Endothelial cell of umbilical vein (primary cell): ENCODE results near the gene NCAN. TPM values are rescaled to one million over a fixed set of nuclear protein-coding genes. Genes with fewer than 3 reads are reported as not detected.

Source experiments
- BruUV-seq: library from RNA; stranded (reverse); fragments of 400-500 nt; replicated peaks from 2 replicates; lab custom pipeline; 2021; lab: Mats Ljungman, UMichigan
- CTCF ChIA-PET: fragments of 300-600, 350-600 bp; sonication (Branson Sonifier 250); formaldehyde crosslinking; loops from one replicate; lab custom pipeline; 2021; ENCODE audit warnings: antibody characterized with exemption, inconsistent platforms; lab: Charles Lee
- POLR2A ChIA-PET: fragments of 300-600, 350-600 bp; sonication (Branson Sonifier 250); formaldehyde crosslinking; loops from one replicate; lab custom pipeline; 2021; ENCODE audit warnings: antibody characterized with exemption, inconsistent platforms; lab: Charles Lee
- DNase-seq: peaks from one replicate; pipeline ENCODE4 v3.0.0-alpha.2; 2011; ENCODE audit warnings: low read depth, low spot score
- FAIRE-seq: peaks from 2 replicates; lab custom pipeline; 2011; peaks lifted over from hg19 to GRCh38; lab: Jason Lieb, UNC
- H2AFZ ChIP-seq: 2 replicates; pipeline ENCODE4 v1.6.0; 2012; ENCODE audit warnings: low read depth, low read length, control low read depth, inconsistent platforms
- H3K27ac ChIP-seq: 2 replicates; pipeline ENCODE4 v1.5.1; 2011; ENCODE audit warnings: low read depth, mild to moderate bottlenecking, control low read depth, low read length, moderate library complexity; ENCODE audit not compliant: insufficient read depth
- H3K27me3 ChIP-seq, 2 experiments: 2 replicates each; pipeline versions ENCODE4 v1.6.0 to v1.6.1; 2011; ENCODE audit warnings: low read length in 2 of 2, mixed read lengths in 1 of 2; ENCODE audit not compliant: control insufficient read depth in 2 of 2, insufficient read depth in 2 of 2
- H3K36me3 ChIP-seq, 2 experiments: 2 replicates in 1 of 2; 3 replicates in 1 of 2; pipeline ENCODE4 v1.5.1; 2011; ENCODE audit warnings: low read length in 2 of 2, mild to moderate bottlenecking in 1 of 2, moderate library complexity in 1 of 2; ENCODE audit not compliant: control insufficient read depth in 2 of 2, insufficient read depth in 2 of 2; ENCODE audit errors: extremely low read depth in 1 of 2
- H3K4me1 ChIP-seq: 3 replicates; pipeline ENCODE4 v1.5.1; 2011; ENCODE audit warnings: mild to moderate bottlenecking, low read length; ENCODE audit not compliant: control insufficient read depth, insufficient read depth; ENCODE audit errors: extremely low read depth
- H3K4me2 ChIP-seq: 2 replicates; pipeline ENCODE4 v1.6.1; 2011; ENCODE audit warnings: low read length, control low read depth, mixed read lengths; ENCODE audit not compliant: insufficient read depth
- H3K4me3 ChIP-seq, 3 experiments: fragments of 200-600 bp in 1 of 3; sonication (generic), shearing (Covaris generic) in 1 of 3; replicated peaks in 1 of 3; 2 replicates each; pipeline ENCODE4 v1.5.1; 2011 to 2016; ENCODE audit warnings: control low read depth in 3 of 3, low read length in 3 of 3, mild to moderate bottlenecking in 2 of 3, inconsistent platforms in 1 of 3, low read depth in 1 of 3, moderate library complexity in 1 of 3; ENCODE audit not compliant: insufficient read depth in 1 of 3
- H3K79me2 ChIP-seq: 2 replicates; pipeline ENCODE4 v1.6.0; 2012; ENCODE audit warnings: low read length, inconsistent platforms; ENCODE audit not compliant: control insufficient read depth, insufficient read depth
- H3K9ac ChIP-seq: replicated peaks from 2 replicates; pipeline ENCODE3; 2011; ENCODE audit warnings: low read length, control low read depth; ENCODE audit not compliant: insufficient read depth; ENCODE audit errors: extremely low read depth
- H3K9me1 ChIP-seq: replicated peaks from 3 replicates; pipeline ENCODE4 v1.6.0; 2011; ENCODE audit warnings: mild to moderate bottlenecking, low read length; ENCODE audit not compliant: control insufficient read depth, insufficient read depth; ENCODE audit errors: extremely low read depth
- H3K9me3 ChIP-seq: replicated peaks from 2 replicates; pipeline ENCODE4 v1.5.1; 2012; ENCODE audit warnings: low read length, inconsistent platforms; ENCODE audit not compliant: control insufficient read depth, insufficient read depth
- H4K20me1 ChIP-seq: replicated peaks from 2 replicates; pipeline ENCODE3; 2011; ENCODE audit warnings: mild to moderate bottlenecking, low read length; ENCODE audit not compliant: control insufficient read depth, insufficient read depth; ENCODE audit errors: extremely low read depth
- CTCF ChIP-seq, 2 donors: IDR thresholded peaks; 1 replicate in 1 of 2; 2 replicates in 1 of 2; pipeline ENCODE4 v1.5.1; 2011; ENCODE audit warnings: low read length in 2 of 2, mild to moderate bottlenecking in 2 of 2, moderate library complexity in 2 of 2, control low read depth in 1 of 2, inconsistent platforms in 1 of 2, low read depth in 1 of 2; ENCODE audit not compliant: insufficient read depth in 1 of 2; ENCODE audit errors: extremely low read depth in 1 of 2
- EZH2 ChIP-seq: IDR thresholded peaks from 2 replicates; pipeline ENCODE4 v1.6.1; 2012; ENCODE audit warnings: borderline replicate concordance, low read depth, mild to moderate bottlenecking, moderate library complexity, low read length, inconsistent platforms; ENCODE audit not compliant: severe bottlenecking
- FOS ChIP-seq: IDR thresholded peaks from 2 replicates; pipeline ENCODE4 v1.6.1; 2011; ENCODE audit warnings: mild to moderate bottlenecking, low read length, moderate library complexity, borderline replicate concordance; ENCODE audit not compliant: insufficient read depth
- GATA2 ChIP-seq: IDR thresholded peaks from 2 replicates; pipeline ENCODE4 v1.7.0; 2011; ENCODE audit warnings: low read depth, mild to moderate bottlenecking, moderate library complexity, mixed read lengths, low read length; ENCODE audit not compliant: insufficient read length, insufficient read depth
- JUN ChIP-seq: IDR thresholded peaks from 2 replicates; pipeline ENCODE4 v1.6.1; 2011; ENCODE audit warnings: borderline replicate concordance, low read depth; ENCODE audit not compliant: insufficient read length, insufficient read depth
- MAX ChIP-seq: IDR thresholded peaks from 2 replicates; pipeline ENCODE4 v1.6.1; 2011; ENCODE audit not compliant: insufficient read depth, insufficient read length
- MYC ChIP-seq: IDR thresholded peaks from one replicate; pipeline ENCODE4 v1.6.1; 2011; ENCODE audit warnings: mild to moderate bottlenecking, low read depth, low read length
- POLR2A ChIP-seq: IDR thresholded peaks from 2 replicates; pipeline ENCODE4 v1.6.1; 2012; ENCODE audit warnings: low read depth, mild to moderate bottlenecking, control low read depth, low read length
- POLR2AphosphoS5 ChIP-seq: IDR thresholded peaks from 2 replicates; pipeline ENCODE4 v1.6.1; 2012; ENCODE audit warnings: low read depth, mild to moderate bottlenecking, control low read depth, low read length, moderate library complexity; ENCODE audit not compliant: insufficient read depth
- dilution Hi-C: fragments of 300-500 bp; cut with MboI; formaldehyde crosslinking; loops from one replicate; pipeline ENCODE4 v1.15.0; 2019; ENCODE audit warnings: low sequenced_read_pairs; ENCODE audit not compliant: extremely low pct_ligation_motif_present
- intact Hi-C: fragments of 100-400 bp; cut with micrococcal nuclease; formaldehyde crosslinking; loops from one replicate; pipeline ENCODE4 v1.10.0; 2022
- polyA plus RNA-seq, 4 experiments: library from polyadenylated mRNA; depleted of rRNA in 3 of 4; stranded (reverse) in 3 of 4; unstranded in 1 of 4; fragments of >200 nt; gene quantifications; 2 replicates each; pipeline versions ENCODE4 v1.2.1 to v1.2.3, GENCODE V29; 2011 to 2012; ENCODE audit warnings: missing spikeins in 1 of 4
- total RNA-seq: library from RNA; stranded (reverse); gene quantifications from 2 replicates; pipeline ENCODE4 v1.2.3, GENCODE V29; 2021

NCAN gene
- total and polyA plus RNA-seq, 2 donors (not counting 3 experiments of a cell fraction or from before 2014, with no cell fraction given) = not detected

GRCh38 chr19:19238126-19238894 is 26.6 kb downstream of the NCAN start:
- no peak for TF ChIP-seq CTCF (IDR thresholded peaks at IDR 0.05; ENCODE audit: extremely low read depth in 1 of 2, insufficient read depth in 1 of 2, low read depth in 1 of 2, low read length in 2 of 2)
- no peak for TF ChIP-seq MYC
- TF ChIP-seq FOS = no peak
- TF ChIP-seq MAX = no peak
- TF ChIP-seq POLR2AphosphoS5 = no peak
- TF ChIP-seq JUN = no peak
- no peak for TF ChIP-seq POLR2A
- no peak for TF ChIP-seq GATA2
- no peak for TF ChIP-seq EZH2
- ChIA-PET CTCF (interaction anchor here (1.5 kb wide), 1 partner anchor 13 kb away, joined by 5 read pairs; no protein-coding TSS in a partner anchor), POLR2A (no interaction called here)
- DNase-seq = no peak
- H3K79me2 ChIP-seq = no peaks in the 10 kb centered on the region
- no peak overlapping the region for H3K27ac ChIP-seq
- no peaks in the 10 kb centered on the region for H3K36me3 ChIP-seq
- H3K9me1 ChIP-seq = no peaks in the 10 kb centered on the region
- H3K9ac ChIP-seq = no peak overlapping the region
- no peak overlapping the region for H3K4me3 ChIP-seq
- intact Hi-C loops (no loop called here), dilution Hi-C loops (no loop called here)
- no peak overlapping the region for H3K4me2 ChIP-seq
- H4K20me1 ChIP-seq = no peaks in the 10 kb centered on the region
- no peak overlapping the region for H2AFZ ChIP-seq
- peaks cover 2% of the 10 kb centered on the region for H3K9me3 ChIP-seq
- BruUV-seq = no TSS peak
- H3K27me3 ChIP-seq = no peaks in the 10 kb centered on the region
- no peak for FAIRE-seq
- no peaks in the 10 kb centered on the region for H3K4me1 ChIP-seq
